IPS-11a (cell line): ENCODE data around the gene MDFI.

Experiments used
- H3K4me3 ChIP-seq: one replicate; pipeline ENCODE4 v1.5.1; 2013; ENCODE audit warnings: low read depth, low read length, control low read depth

Gene MDFI

GRCh38 chr6:41648070-41648585 lies 9.9 kb downstream of the MDFI start:
- no peak overlapping the region for H3K4me3 ChIP-seq

GRCh38 chr6:41648921-41649320 lies 10.7 kb downstream of the MDFI start:
- no peak overlapping the region for H3K4me3 ChIP-seq

GRCh38 chr6:41649596-41649995 lies 11.3 kb downstream of the MDFI start:
- H3K4me3 ChIP-seq, result no peak overlapping the region

- H3K4me3 ChIP-seq, result no peak overlapping the region
Observed at GRCh38 chr6:41650120-41650519, 11.9 kb downstream of the MDFI start.

- no peak overlapping the region for H3K4me3 ChIP-seq
Observed at GRCh38 chr6:41651246-41651961, 13.1 kb downstream of the MDFI start.

GRCh38 chr6:41651962-41652657 lies 13.8 kb downstream of the MDFI start:
- H3K4me3 ChIP-seq, result no peak overlapping the region

- no peak overlapping the region for H3K4me3 ChIP-seq
Observed at GRCh38 chr6:41652866-41653652, 14.8 kb downstream of the MDFI start.

- no peak overlapping the region for H3K4me3 ChIP-seq
Observed at GRCh38 chr6:41653691-41654090, 15.4 kb downstream of the MDFI start.

- no peak overlapping the region for H3K4me3 ChIP-seq
Observed at GRCh38 chr6:41654151-41654697, 16.0 kb downstream of the MDFI start.

GRCh38 chr6:41654698-41655151 lies 16.5 kb downstream of the MDFI start:
- no peak overlapping the region for H3K4me3 ChIP-seq

GRCh38 chr6:41655176-41655575 lies 16.9 kb downstream of the MDFI start:
- H3K4me3 ChIP-seq, result no peak overlapping the region

GRCh38 chr6:41655646-41656001 lies 17.4 kb downstream of the MDFI start:
- H3K4me3 ChIP-seq, result no peak overlapping the region

GRCh38 chr6:41656002-41656691 lies 17.9 kb downstream of the MDFI start:
- H3K4me3 ChIP-seq, result no peak overlapping the region

- no peak overlapping the region for H3K4me3 ChIP-seq
Observed at GRCh38 chr6:41657131-41658094, 19.1 kb downstream of the MDFI start.

GRCh38 chr6:41658636-41659035 lies 20.4 kb downstream of the MDFI start:
- H3K4me3 ChIP-seq, result no peak overlapping the region

- H3K4me3 ChIP-seq, result no peak overlapping the region
Observed at GRCh38 chr6:41659935-41660334, 21.7 kb downstream of the MDFI start.

- H3K4me3 ChIP-seq, result no peak overlapping the region
Observed at GRCh38 chr6:41663568-41663967, 25.3 kb downstream of the MDFI start.

GRCh38 chr6:41664271-41664670 lies 26.0 kb downstream of the MDFI start:
- H3K4me3 ChIP-seq, result no peak overlapping the region

- H3K4me3 ChIP-seq, result no peak overlapping the region
Observed at GRCh38 chr6:41667195-41667594, 28.9 kb downstream of the MDFI start.

GRCh38 chr6:41668968-41669367 lies 30.7 kb downstream of the MDFI start:
- H3K4me3 ChIP-seq, result no peak overlapping the region
